GM23248 (cell line): Measurements from ENCODE around the gene SLFN5.

Experiments used
- EZH2 ChIP-seq: fragments of 200-600 bp; sonication (generic); IDR thresholded peaks from 2 replicates; pipeline ENCODE4 v1.6.1; 2018; ENCODE audit warnings: antibody characterized with exemption, mild to moderate bottlenecking; ENCODE audit not compliant: insufficient read depth, poor library complexity, severe bottlenecking
- EZH2phosphoT487 ChIP-seq: fragments of 200-600 bp; sonication (generic); IDR thresholded peaks from 2 replicates; pipeline ENCODE4 v1.6.1; 2018; ENCODE audit warnings: antibody characterized with exemption, moderate library complexity, mild to moderate bottlenecking, low read depth; ENCODE audit not compliant: insufficient read depth

DNA sequence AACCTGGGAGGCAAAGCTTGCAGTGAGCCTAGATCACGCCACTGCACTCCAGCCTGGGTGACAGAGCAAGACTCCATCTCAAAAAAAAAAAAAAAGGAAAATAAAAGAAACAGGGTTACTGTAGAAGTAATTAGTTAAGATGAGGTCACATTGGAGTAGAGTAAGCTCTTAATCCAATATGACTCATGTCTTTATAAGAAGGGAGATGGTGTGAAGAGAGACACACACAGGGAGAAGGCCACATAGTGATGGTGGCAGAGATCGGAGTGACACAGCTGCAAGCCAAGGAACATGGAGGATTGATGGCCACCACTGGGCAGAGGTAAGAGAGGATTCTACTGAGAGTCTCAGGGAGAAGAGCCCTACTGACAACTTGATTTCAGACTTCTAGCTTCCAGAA, 15.3 kb upstream of the SLFN5 start:
- TF ChIP-seq EZH2 (no peak), EZH2phosphoT487 (no peak)
